ENCODE data around the gene GRN. TPM values are rescaled to one million over a fixed set of nuclear protein-coding genes. Genes with fewer than 3 reads are reported as not detected.

Gene GRN
- total RNA-seq, 2 experiments from 2014 or later: 56.5 to 69.2 TPM

DNA sequence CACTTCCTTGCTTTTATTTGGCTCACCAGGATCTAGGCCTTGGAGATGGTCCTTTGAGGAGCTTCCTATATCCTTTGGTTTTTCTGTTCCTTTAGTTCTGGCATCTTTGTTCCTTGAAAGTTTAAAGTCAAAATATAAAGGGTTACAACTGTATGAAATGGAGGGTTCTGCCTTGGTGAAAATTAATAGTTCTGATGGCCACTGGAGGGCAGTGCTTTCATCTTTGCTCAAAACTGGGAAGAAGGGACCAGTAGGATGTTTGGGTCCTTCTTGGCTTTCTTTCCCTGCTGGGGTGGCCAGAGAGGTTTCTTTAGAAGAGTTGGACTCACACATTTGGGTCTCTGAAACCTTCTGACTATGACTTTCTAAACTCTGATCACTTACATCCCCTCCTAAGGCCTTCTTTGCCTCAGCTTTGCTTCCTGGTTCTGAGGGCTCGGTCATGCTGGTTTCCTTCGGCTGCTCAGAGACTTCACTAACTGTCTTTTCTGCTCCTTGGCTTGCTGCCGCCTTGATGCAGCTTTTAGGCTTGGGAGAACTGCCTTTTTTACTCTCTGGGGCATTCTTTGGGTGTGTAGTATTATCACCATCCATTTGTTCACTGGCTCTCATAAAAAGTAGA is 55.2 kb downstream of the GRN start:
- Mint-ChIP-seq H3K4me1 (peaks cover 12% of the 10 kb centered on the region), H3K36me3 (peaks cover 28% of the 10 kb centered on the region), H3K9me3 (ENCODE audit: low read depth) (no peaks in the 10 kb centered on the region), H3K27me3 (no peaks in the 10 kb centered on the region), H3K27ac (no peak overlapping the region), H3K4me3 (no peak overlapping the region)
- CTCF ChIA-PET: interaction anchor here (0.6 to 1.5 kb wide), 5 partner anchors 13 to 318 kb away, joined by 3 to 4 read pairs (median 3); no protein-coding TSS in a partner anchor
- no peak for ATAC-seq
- DNase-seq: no peak

Other genes starting within 250 kb of the GRN start
- gene HDAC5, start 221.7 kb upstream of the GRN start, total RNA-seq: 10 to 100 TPM; 25.5 to 32.5 TPM
- gene HROB, start 203.4 kb upstream of the GRN start, total RNA-seq: 10 to 100 TPM; 19.8 to 23.1 TPM
- under 1 TPM in 1 of 2 experiments, not detected in 1; 0.26 TPM for gene ASB16, start 174.6 kb upstream of the GRN start, total RNA-seq
- 10 to 100 TPM; 31.4 to 34.1 TPM for gene TMUB2, start 158.3 kb upstream of the GRN start, total RNA-seq
- 100 to 1,000 TPM; 106 to 122 TPM for gene ATXN7L3, start 145.4 kb upstream of the GRN start, total RNA-seq
- gene UBTF, start 125.6 kb upstream of the GRN start, total RNA-seq: 100 to 1,000 TPM; 128 to 158 TPM
- not detected for gene SLC4A1, start 77.2 kb upstream of the GRN start, total RNA-seq
- gene RUNDC3A, start 36.7 kb upstream of the GRN start, total RNA-seq: under 1 TPM in 1 of 2 experiments, not detected in 1; 0.18 TPM
- 100 to 1,000 TPM; 103 to 133 TPM for gene SLC25A39, start 20.5 kb upstream of the GRN start, total RNA-seq
- gene FAM171A2, start 18.6 kb downstream of the GRN start, total RNA-seq: under 1 TPM in 1 of 2 experiments, not detected in 1; 0.26 TPM
- under 1 TPM; 0.09 to 0.44 TPM for gene ITGA2B, start 44.3 kb downstream of the GRN start, total RNA-seq
- 10 to 100 TPM; 46.1 to 51.6 TPM for gene GPATCH8, start 158.1 kb downstream of the GRN start, total RNA-seq
- under 1 TPM in 1 of 2 experiments, not detected in 1; 0.30 TPM for gene FZD2, start 212.2 kb downstream of the GRN start, total RNA-seq